Keratinocyte (primary cell): ENCODE results near the gene LACC1. TPM values are rescaled to one million over a fixed set of nuclear protein-coding genes. Genes with fewer than 3 reads are reported as not detected.

Experiments used
- DNase-seq: peaks from one replicate; pipeline ENCODE4 v3.0.0-alpha.2; 2011; ENCODE audit warnings: low read depth, missing footprints, low spot score
- FAIRE-seq: peaks from 2 replicates; lab custom pipeline; 2011; peaks lifted over from hg19 to GRCh38; lab: Jason Lieb, UNC
- H2AFZ ChIP-seq: 2 replicates; pipeline ENCODE4 v1.6.0; 2012; ENCODE audit warnings: low read length, control low read depth, inconsistent platforms; ENCODE audit not compliant: control insufficient read depth
- H3K27ac ChIP-seq: 2 replicates; pipeline ENCODE4 v1.5.1; 2011; ENCODE audit warnings: low read length; ENCODE audit not compliant: control insufficient read depth, insufficient read depth
- H3K27me3 ChIP-seq: 3 replicates; pipeline ENCODE4 v1.6.0; 2011; ENCODE audit warnings: low read length; ENCODE audit not compliant: control insufficient read depth, insufficient read depth; ENCODE audit errors: extremely low read depth
- H3K36me3 ChIP-seq, 2 experiments: 2 replicates in 1 of 2; 3 replicates in 1 of 2; pipeline ENCODE4 v1.5.1; 2011; ENCODE audit warnings: low read length in 2 of 2, mild to moderate bottlenecking in 1 of 2; ENCODE audit not compliant: control insufficient read depth in 2 of 2, insufficient read depth in 2 of 2; ENCODE audit errors: extremely low read depth in 1 of 2
- H3K4me1 ChIP-seq: 3 replicates; pipeline ENCODE4 v1.5.1; 2011; ENCODE audit warnings: low read length; ENCODE audit not compliant: control insufficient read depth, insufficient read depth; ENCODE audit errors: extremely low read depth
- H3K4me2 ChIP-seq: 3 replicates; pipeline ENCODE4 v1.6.0; 2011; ENCODE audit warnings: low read depth, low read length; ENCODE audit not compliant: control insufficient read depth, insufficient read depth; ENCODE audit errors: extremely low read depth
- H3K4me3 ChIP-seq, 3 experiments: fragments of 200-600 bp in 1 of 3; sonication (generic) in 1 of 3; 2 replicates in 2 of 3; 3 replicates in 1 of 3; pipeline ENCODE4 v1.5.1; 2011 to 2016; ENCODE audit warnings: low read length in 3 of 3, mild to moderate bottlenecking in 3 of 3, control low read depth in 2 of 3, inconsistent platforms in 1 of 3, low read depth in 1 of 3, mixed read lengths in 1 of 3, mixed run types in 1 of 3, moderate library complexity in 1 of 3; ENCODE audit not compliant: control insufficient read depth in 2 of 3, insufficient read depth in 2 of 3; ENCODE audit errors: extremely low read depth in 1 of 3
- H3K79me2 ChIP-seq: 2 replicates; pipeline ENCODE4 v1.6.0; 2012; ENCODE audit warnings: low read length; ENCODE audit not compliant: control insufficient read depth, insufficient read depth
- H3K9ac ChIP-seq: 3 replicates; pipeline ENCODE4 v1.6.0; 2011; ENCODE audit warnings: low read length; ENCODE audit not compliant: control insufficient read depth, insufficient read depth; ENCODE audit errors: extremely low read depth
- H3K9me1 ChIP-seq: 3 replicates; pipeline ENCODE4 v1.6.0; 2011; ENCODE audit warnings: low read length; ENCODE audit not compliant: control insufficient read depth, insufficient read depth; ENCODE audit errors: extremely low read depth
- H3K9me3 ChIP-seq: 2 replicates; pipeline ENCODE4 v1.5.1; 2012; ENCODE audit warnings: low read depth, low read length; ENCODE audit not compliant: control insufficient read depth
- H4K20me1 ChIP-seq: 3 replicates; pipeline ENCODE4 v1.6.0; 2011; ENCODE audit warnings: low read length; ENCODE audit not compliant: control insufficient read depth, insufficient read depth; ENCODE audit errors: extremely low read depth
- EZH2 ChIP-seq: IDR thresholded peaks from one replicate; pipeline ENCODE4 v1.6.1; 2012; ENCODE audit warnings: inconsistent platforms, mild to moderate bottlenecking, low read length, moderate library complexity
- dilution Hi-C: fragments of 300-500 bp; cut with MboI; formaldehyde crosslinking; loops from one replicate; pipeline ENCODE4 v1.7.0; 2020; ENCODE audit warnings: low sequenced_read_pairs; ENCODE audit not compliant: extremely low pct_ligation_motif_present
- polyA plus RNA-seq, 5 experiments: library from polyadenylated mRNA; depleted of rRNA in 3 of 5; stranded (reverse) in 3 of 5; stranded (forward) in 1 of 5; unstranded in 1 of 5; fragments of >200 nt; gene quantifications; 1 replicate in 1 of 5; 2 replicates in 3 of 5; 3 replicates in 1 of 5; pipeline versions ENCODE4 v1.2.1 to v1.2.3, GENCODE V29; 2011 to 2012; ENCODE audit warnings: missing spikeins in 2 of 5, low read depth in 1 of 5, low replicate concordance in 1 of 5
- TF ChIP-seq, protein P1 (sequence below), 3 experiments: IDR thresholded peaks in 1 of 3; conservative IDR thresholded peaks in 1 of 3; optimal IDR thresholded peaks in 1 of 3; 2 replicates in 2 of 3; 3 replicates in 1 of 3; pipeline versions ENCODE3 to v1.5.1; 2011; ENCODE audit warnings: low read length in 3 of 3, mild to moderate bottlenecking in 3 of 3, moderate library complexity in 2 of 3, control low read depth in 1 of 3, inconsistent platforms in 1 of 3; ENCODE audit not compliant: insufficient read depth in 2 of 3; ENCODE audit errors: extremely low read depth in 1 of 3

Gene LACC1
- polyA plus RNA-seq, 1 donor (not counting 4 experiments of a cell fraction or from before 2014, with no cell fraction given), result 6.5 TPM

DNA sequence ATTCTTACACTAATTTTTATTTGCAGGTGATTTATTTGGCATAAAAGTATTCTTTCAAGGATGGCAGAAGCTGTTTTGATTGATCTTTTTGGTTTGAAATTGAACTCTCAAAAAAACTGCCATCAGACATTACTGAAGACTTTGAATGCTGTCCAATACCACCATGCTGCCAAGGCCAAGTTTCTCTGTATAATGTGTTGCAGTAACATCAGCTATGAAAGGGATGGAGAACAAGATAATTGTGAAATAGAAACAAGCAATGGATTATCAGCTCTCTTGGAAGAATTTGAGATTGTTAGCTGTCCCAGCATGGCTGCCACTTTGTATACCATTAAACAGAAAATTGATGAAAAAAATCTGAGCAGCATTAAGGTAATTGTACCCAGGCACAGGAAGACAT, 1.2 kb downstream of the LACC1 start:
- H3K4me3 ChIP-seq, result no peak overlapping the region
- no peaks in the 10 kb centered on the region for H3K36me3 ChIP-seq
- H2AFZ ChIP-seq, result no peak overlapping the region
- peaks cover 17% of the 10 kb centered on the region for H3K4me1 ChIP-seq
- H3K79me2 ChIP-seq, result no peaks in the 10 kb centered on the region
- H3K9me1 ChIP-seq, result no peaks in the 10 kb centered on the region
- TF ChIP-seq, protein P1, sequence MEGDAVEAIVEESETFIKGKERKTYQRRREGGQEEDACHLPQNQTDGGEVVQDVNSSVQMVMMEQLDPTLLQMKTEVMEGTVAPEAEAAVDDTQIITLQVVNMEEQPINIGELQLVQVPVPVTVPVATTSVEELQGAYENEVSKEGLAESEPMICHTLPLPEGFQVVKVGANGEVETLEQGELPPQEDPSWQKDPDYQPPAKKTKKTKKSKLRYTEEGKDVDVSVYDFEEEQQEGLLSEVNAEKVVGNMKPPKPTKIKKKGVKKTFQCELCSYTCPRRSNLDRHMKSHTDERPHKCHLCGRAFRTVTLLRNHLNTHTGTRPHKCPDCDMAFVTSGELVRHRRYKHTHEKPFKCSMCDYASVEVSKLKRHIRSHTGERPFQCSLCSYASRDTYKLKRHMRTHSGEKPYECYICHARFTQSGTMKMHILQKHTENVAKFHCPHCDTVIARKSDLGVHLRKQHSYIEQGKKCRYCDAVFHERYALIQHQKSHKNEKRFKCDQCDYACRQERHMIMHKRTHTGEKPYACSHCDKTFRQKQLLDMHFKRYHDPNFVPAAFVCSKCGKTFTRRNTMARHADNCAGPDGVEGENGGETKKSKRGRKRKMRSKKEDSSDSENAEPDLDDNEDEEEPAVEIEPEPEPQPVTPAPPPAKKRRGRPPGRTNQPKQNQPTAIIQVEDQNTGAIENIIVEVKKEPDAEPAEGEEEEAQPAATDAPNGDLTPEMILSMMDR (optimal IDR thresholded peaks at IDR 0.05 in 1 of 3, IDR thresholded peaks at IDR 0.05 in 1 of 3, conservative IDR thresholded peaks at IDR 0.05 in 1 of 3; ENCODE audit: extremely low read depth in 1 of 3, insufficient read depth in 2 of 3, low read length in 3 of 3), result no peak
- no peak for TF ChIP-seq EZH2
- dilution Hi-C loops, result no loop called here
- no peaks in the 10 kb centered on the region for H3K27me3 ChIP-seq
- H3K9me3 ChIP-seq, result no peaks in the 10 kb centered on the region
- no peak for DNase-seq
- no peak overlapping the region for H3K4me2 ChIP-seq
- no peaks in the 10 kb centered on the region for H4K20me1 ChIP-seq
- H3K27ac ChIP-seq, result no peak overlapping the region
- no peak for FAIRE-seq
- H3K9ac ChIP-seq, result no peak overlapping the region

DNA sequence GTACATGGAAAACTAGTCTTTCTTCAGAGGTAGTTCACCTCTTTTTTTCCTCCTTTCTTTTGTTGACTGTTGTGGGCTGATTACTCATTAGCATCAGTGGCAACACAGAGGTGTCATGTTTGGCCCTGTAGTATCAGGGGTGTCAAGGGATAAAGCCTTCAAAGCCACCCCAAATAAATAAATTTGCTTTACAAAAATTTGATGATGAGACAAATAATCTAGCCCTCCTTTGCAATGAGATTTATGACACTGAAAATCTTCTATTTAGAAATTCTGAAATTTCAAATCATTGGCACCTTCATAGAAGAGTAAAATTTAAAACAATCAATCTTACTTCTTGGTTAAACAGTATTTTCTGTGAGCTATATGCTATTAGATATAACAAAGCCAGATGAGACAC, 1.9 kb downstream of the LACC1 start:
- H3K4me1 ChIP-seq, result peaks cover 13% of the 10 kb centered on the region
- H3K4me3 ChIP-seq, result no peak overlapping the region
- no peak for TF ChIP-seq EZH2
- TF ChIP-seq, protein P1 (optimal IDR thresholded peaks at IDR 0.05 in 1 of 3, IDR thresholded peaks at IDR 0.05 in 1 of 3, conservative IDR thresholded peaks at IDR 0.05 in 1 of 3; ENCODE audit: extremely low read depth in 1 of 3, insufficient read depth in 2 of 3, low read length in 3 of 3), result no peak
- dilution Hi-C loops, result no loop called here
- no peaks in the 10 kb centered on the region for H3K9me3 ChIP-seq
- H3K4me2 ChIP-seq, result no peak overlapping the region
- H3K27me3 ChIP-seq, result no peaks in the 10 kb centered on the region
- no peaks in the 10 kb centered on the region for H3K36me3 ChIP-seq
- H3K9me1 ChIP-seq, result no peaks in the 10 kb centered on the region
- H3K9ac ChIP-seq, result no peak overlapping the region
- DNase-seq, result no peak
- FAIRE-seq, result no peak
- H3K79me2 ChIP-seq, result no peaks in the 10 kb centered on the region
- no peak overlapping the region for H3K27ac ChIP-seq
- no peaks in the 10 kb centered on the region for H4K20me1 ChIP-seq
- no peak overlapping the region for H2AFZ ChIP-seq
